ENCODE data around the gene ADH1A. TPM values are rescaled to one million over a fixed set of nuclear protein-coding genes. Genes with fewer than 3 reads are reported as not detected.
"Not testable (repeated sequence)": the region's sequence is repeated elsewhere in the genome, so short reads cannot be mapped to it uniquely, and the experiment has no call there.

The ADH1A gene
- total RNA-seq: not detected

GRCh38 chr4:99290848-99291786 lies at the start of gene ADH1A:
Gene ADH1A, minus strand, starts transcription at chr4:99290985. Its CDS starts 71 bp downstream, at chr4:99290914.
- no peaks in the 10 kb centered on the region for H3K36me3 Mint-ChIP-seq (ENCODE audit: low read depth)
- no peak within 1 kb of the TSS for H3K27ac Mint-ChIP-seq
- DNase-seq (no peak), ATAC-seq (no peak)
- no peaks in the 10 kb centered on the region for H3K4me1 Mint-ChIP-seq
- H3K4me3 Mint-ChIP-seq: no peak within 1 kb of the TSS
- H3K27me3 Mint-ChIP-seq: no peaks in the 10 kb centered on the region
- ChIA-PET CTCF (no interaction called here), POLR2A (no interaction called here)
- intact Hi-C loops (cut with DNase I, micrococcal nuclease): no loop called here
- H3K9me3 Mint-ChIP-seq (ENCODE audit: low read depth): peaks cover 10% of the 10 kb centered on the region

- intact Hi-C loops (cut with DNase I, micrococcal nuclease): no loop called here
- ATAC-seq (no peak), DNase-seq (no peak)
- H3K9me3 Mint-ChIP-seq (ENCODE audit: low read depth): no peaks in the 10 kb centered on the region
- no peak overlapping the region for H3K4me3 Mint-ChIP-seq
- POLR2A ChIA-PET: no interaction called here
- CTCF ChIA-PET: no interaction called here
- H3K27me3 Mint-ChIP-seq: peaks cover 7% of the 10 kb centered on the region
- H3K27ac Mint-ChIP-seq: no peak overlapping the region
- no peaks in the 10 kb centered on the region for H3K36me3 Mint-ChIP-seq (ENCODE audit: low read depth)
- H3K4me1 Mint-ChIP-seq: no peaks in the 10 kb centered on the region
Measured at GRCh38 chr4:99339172-99339571, 48.4 kb upstream of the ADH1A start.

- H3K36me3 Mint-ChIP-seq (ENCODE audit: low read depth): no peaks in the 10 kb centered on the region
- H3K27me3 Mint-ChIP-seq: peaks cover 10% of the 10 kb centered on the region
- intact Hi-C loops (cut with DNase I, micrococcal nuclease): no loop called here
- H3K27ac Mint-ChIP-seq: no peak overlapping the region
- ChIA-PET CTCF (interaction anchor here (0.6 to 1.5 kb wide), 2 partner anchors 10 to 33 kb away, joined by 4 to 5 read pairs; no protein-coding TSS in a partner anchor), POLR2A (no interaction called here)
- ATAC-seq (no peak), DNase-seq (no peak)
- no peak overlapping the region for H3K4me3 Mint-ChIP-seq
- no peaks in the 10 kb centered on the region for H3K4me1 Mint-ChIP-seq
- H3K9me3 Mint-ChIP-seq (ENCODE audit: low read depth): no peaks in the 10 kb centered on the region
Measured at GRCh38 chr4:99336553-99336952, 45.8 kb upstream of the ADH1A start.

GRCh38 chr4:99334880-99335279 lies 44.1 kb upstream of the ADH1A start:
- H3K4me3 Mint-ChIP-seq: no peak overlapping the region
- intact Hi-C loops (cut with DNase I, micrococcal nuclease): no loop called here
- H3K9me3 Mint-ChIP-seq (ENCODE audit: low read depth): no peaks in the 10 kb centered on the region
- POLR2A ChIA-PET: no interaction called here
- CTCF ChIA-PET: interaction anchor here (0.7 kb wide), 1 partner anchor 166 kb away, joined by 3 read pairs; no protein-coding TSS in a partner anchor
- DNase-seq (no peak), ATAC-seq (no peak)
- no peak overlapping the region for H3K27ac Mint-ChIP-seq
- H3K27me3 Mint-ChIP-seq: peaks cover 10% of the 10 kb centered on the region
- no peaks in the 10 kb centered on the region for H3K4me1 Mint-ChIP-seq
- H3K36me3 Mint-ChIP-seq (ENCODE audit: low read depth): no peaks in the 10 kb centered on the region

GRCh38 chr4:99330648-99331047 lies 39.9 kb upstream of the ADH1A start:
- Mint-ChIP-seq H3K27ac (no peak overlapping the region), H3K27me3 (peaks cover 9% of the 10 kb centered on the region), H3K9me3 (ENCODE audit: low read depth) (no peaks in the 10 kb centered on the region), H3K4me1 (no peaks in the 10 kb centered on the region), H3K4me3 (no peak overlapping the region), H3K36me3 (ENCODE audit: low read depth) (no peaks in the 10 kb centered on the region)
- ChIA-PET POLR2A (no interaction called here), CTCF (interaction anchor here (0.8 kb wide), 1 partner anchor 179 kb away, joined by 3 read pairs; no protein-coding TSS in a partner anchor)
- intact Hi-C loops (cut with DNase I, micrococcal nuclease): no loop called here
- DNase-seq (no peak), ATAC-seq (no peak)

GRCh38 chr4:99329876-99330275 lies 39.1 kb upstream of the ADH1A start:
- no peaks in the 10 kb centered on the region for H3K9me3 Mint-ChIP-seq (ENCODE audit: low read depth)
- H3K36me3 Mint-ChIP-seq (ENCODE audit: low read depth): no peaks in the 10 kb centered on the region
- CTCF ChIA-PET: no interaction called here
- H3K27ac Mint-ChIP-seq: no peak overlapping the region
- ATAC-seq (no peak), DNase-seq (no peak)
- peaks cover 4% of the 10 kb centered on the region for H3K27me3 Mint-ChIP-seq
- H3K4me1 Mint-ChIP-seq: no peaks in the 10 kb centered on the region
- intact Hi-C loops (cut with DNase I, micrococcal nuclease): no loop called here
- POLR2A ChIA-PET: no interaction called here
- H3K4me3 Mint-ChIP-seq: no peak overlapping the region

- ATAC-seq (no peak), DNase-seq (no peak)
- intact Hi-C loops (cut with DNase I, micrococcal nuclease): no loop called here
- H3K9me3 Mint-ChIP-seq (ENCODE audit: low read depth): no peaks in the 10 kb centered on the region
- H3K27me3 Mint-ChIP-seq: peaks cover 2% of the 10 kb centered on the region
- no peaks in the 10 kb centered on the region for H3K4me1 Mint-ChIP-seq
- ChIA-PET CTCF (no interaction called here), POLR2A (no interaction called here)
- H3K4me3 Mint-ChIP-seq: no peak overlapping the region
- H3K27ac Mint-ChIP-seq: no peak overlapping the region
- no peaks in the 10 kb centered on the region for H3K36me3 Mint-ChIP-seq (ENCODE audit: low read depth)
Measured at GRCh38 chr4:99324979-99325378, 34.2 kb upstream of the ADH1A start.

GRCh38 chr4:99324361-99324760 lies 33.6 kb upstream of the ADH1A start:
- Mint-ChIP-seq H3K27ac (no peak overlapping the region), H3K4me3 (no peak overlapping the region), H3K36me3 (ENCODE audit: low read depth) (no peaks in the 10 kb centered on the region), H3K9me3 (ENCODE audit: low read depth) (no peaks in the 10 kb centered on the region), H3K4me1 (no peaks in the 10 kb centered on the region), H3K27me3 (peaks cover 2% of the 10 kb centered on the region)
- DNase-seq (no peak), ATAC-seq (no peak)
- CTCF ChIA-PET: no interaction called here
- intact Hi-C loops (cut with DNase I, micrococcal nuclease): no loop called here
- POLR2A ChIA-PET: no interaction called here

GRCh38 chr4:99323756-99324155 lies 33.0 kb upstream of the ADH1A start:
- intact Hi-C loops (cut with DNase I, micrococcal nuclease): no loop called here
- Mint-ChIP-seq H3K27ac (no peak overlapping the region), H3K27me3 (peaks cover 2% of the 10 kb centered on the region), H3K9me3 (ENCODE audit: low read depth) (no peaks in the 10 kb centered on the region), H3K4me3 (no peak overlapping the region), H3K4me1 (no peaks in the 10 kb centered on the region), H3K36me3 (ENCODE audit: low read depth) (no peaks in the 10 kb centered on the region)
- no peak for DNase-seq
- CTCF ChIA-PET: interaction anchor here (0.6 kb wide), 1 partner anchor 58 kb away, joined by 3 read pairs; no protein-coding TSS in a partner anchor
- ATAC-seq: no peak
- POLR2A ChIA-PET: no interaction called here

- Mint-ChIP-seq H3K9me3 (ENCODE audit: low read depth) (no peaks in the 10 kb centered on the region), H3K27me3 (peaks cover 7% of the 10 kb centered on the region), H3K36me3 (ENCODE audit: low read depth) (no peaks in the 10 kb centered on the region), H3K4me3 (no peak within 1 kb of the TSS), H3K27ac (no peak within 1 kb of the TSS), H3K4me1 (no peaks in the 10 kb centered on the region)
- intact Hi-C loops (cut with DNase I, micrococcal nuclease): no loop called here
- POLR2A ChIA-PET: no interaction called here
- DNase-seq (no peak), ATAC-seq (no peak)
- CTCF ChIA-PET: no interaction called here
Measured at GRCh38 chr4:99321241-99322191, 30.7 kb upstream of the ADH1A start, which contains the start of gene ADH1B. Gene ADH1B, minus strand, starts transcription at chr4:99321401. Its CDS starts 70 bp downstream, at chr4:99321331.

GRCh38 chr4:99317811-99318210 lies 27.0 kb upstream of the ADH1A start:
- POLR2A ChIA-PET; CTCF ChIA-PET; H3K4me3 Mint-ChIP-seq; H3K4me1 Mint-ChIP-seq; H3K9me3 Mint-ChIP-seq (ENCODE audit: low read depth); ATAC-seq; H3K27me3 Mint-ChIP-seq; DNase-seq; intact Hi-C loops (cut with DNase I, micrococcal nuclease); H3K27ac Mint-ChIP-seq; H3K36me3 Mint-ChIP-seq (ENCODE audit: low read depth): not testable (repeated sequence)

Data from activated CD4-positive, alpha-beta T cell treated with anti-CD3 and anti-CD28 coated beads for 36 hours (primary cell).